Neuronal stem cell (in vitro differentiated cells): Measurements from ENCODE around the gene HPSE2.
"Not testable (repeated sequence)": the region's sequence is repeated elsewhere in the genome, so short reads cannot be mapped to it uniquely, and the experiment has no call there.

Experiments
- DNase-seq: peaks from one replicate; pipeline ENCODE4 v3.0.0-alpha.2; 2013; ENCODE audit warnings: low spot score
- H2AFZ ChIP-seq: one replicate; pipeline ENCODE4 v1.6.1; 2013; ENCODE audit warnings: mild to moderate bottlenecking, low read length, inconsistent platforms
- H2AK5ac ChIP-seq: 2 replicates; pipeline ENCODE4 v1.6.1; 2013; ENCODE audit warnings: low read depth, mild to moderate bottlenecking, inconsistent platforms, low read length, moderate library complexity, mixed read lengths
- H2BK120ac ChIP-seq: 2 replicates; pipeline ENCODE4 v1.6.1; 2013; ENCODE audit warnings: low read depth, mild to moderate bottlenecking, inconsistent platforms, low read length, moderate library complexity, mixed read lengths
- H2BK12ac ChIP-seq: one replicate; pipeline ENCODE4 v1.6.1; 2013; ENCODE audit warnings: low read length, inconsistent platforms
- H2BK15ac ChIP-seq: 2 replicates; pipeline ENCODE4 v1.6.1; 2013; ENCODE audit warnings: mild to moderate bottlenecking, low read length, inconsistent platforms, mixed read lengths
- H2BK5ac ChIP-seq: one replicate; pipeline ENCODE4 v1.6.1; 2013; ENCODE audit warnings: inconsistent platforms, mild to moderate bottlenecking, low read length, moderate library complexity
- H3K14ac ChIP-seq: one replicate; pipeline ENCODE4 v1.6.1; 2013; ENCODE audit warnings: low read length, inconsistent platforms
- H3K18ac ChIP-seq: 2 replicates; pipeline ENCODE4 v1.6.1; 2013; ENCODE audit warnings: low read length, inconsistent platforms
- H3K23ac ChIP-seq: 2 replicates; pipeline ENCODE4 v1.6.1; 2013; ENCODE audit warnings: low read depth, mild to moderate bottlenecking, mixed read lengths, low read length, inconsistent platforms; ENCODE audit not compliant: poor library complexity
- H3K27ac ChIP-seq: replicated peaks from 3 replicates; pipeline ENCODE4 v1.5.1; 2013; ENCODE audit warnings: low read length, inconsistent platforms
- H3K27me3 ChIP-seq, 3 experiments: 2 replicates each; pipeline ENCODE4 v1.6.1; 2013; ENCODE audit warnings: low read length in 3 of 3, mild to moderate bottlenecking in 2 of 3, inconsistent platforms in 1 of 3, low read depth in 1 of 3, mixed read lengths in 1 of 3, moderate library complexity in 1 of 3; ENCODE audit not compliant: control insufficient read depth in 3 of 3, insufficient read depth in 3 of 3
- H3K36me3 ChIP-seq, 2 donors: replicated peaks in 1 of 2; 2 replicates each; pipeline ENCODE4 v1.6.1; 2013; ENCODE audit warnings: low read length in 2 of 2; ENCODE audit not compliant: control insufficient read depth in 2 of 2, insufficient read depth in 2 of 2
- H3K4ac ChIP-seq: 2 replicates; pipeline ENCODE4 v1.6.1; 2013; ENCODE audit warnings: inconsistent platforms, mild to moderate bottlenecking, low read length, moderate library complexity
- H3K4me1 ChIP-seq, 2 donors: 1 replicate in 1 of 2; 2 replicates in 1 of 2; pipeline ENCODE4 v1.6.1; 2013; ENCODE audit warnings: low read length in 2 of 2, low read depth in 1 of 2; ENCODE audit not compliant: control insufficient read depth in 2 of 2, insufficient read depth in 1 of 2
- H3K4me2 ChIP-seq: one replicate; pipeline ENCODE4 v1.6.1; 2013; ENCODE audit warnings: mild to moderate bottlenecking, low read length, inconsistent platforms; ENCODE audit not compliant: insufficient read depth, poor library complexity, severe bottlenecking
- H3K4me3 ChIP-seq, 2 donors: 2 replicates each; pipeline ENCODE4 v1.5.1; 2013; ENCODE audit warnings: low read length in 2 of 2, mild to moderate bottlenecking in 2 of 2, inconsistent platforms in 1 of 2, moderate library complexity in 1 of 2
- H3K79me1 ChIP-seq: one replicate; pipeline ENCODE4 v1.6.1; 2013; ENCODE audit warnings: low read depth, mild to moderate bottlenecking, inconsistent platforms, low read length, moderate library complexity
- H3K9ac ChIP-seq: one replicate; pipeline ENCODE4 v1.6.1; 2013; ENCODE audit warnings: mild to moderate bottlenecking, low read depth, low read length, inconsistent platforms; ENCODE audit not compliant: poor library complexity
- H3K9me3 ChIP-seq, 2 donors: replicated peaks in 1 of 2; 2 replicates each; pipeline versions ENCODE3 to v1.6.1; 2013; ENCODE audit warnings: low read length in 2 of 2, mild to moderate bottlenecking in 2 of 2, inconsistent platforms in 1 of 2, low read depth in 1 of 2, mixed read lengths in 1 of 2, moderate library complexity in 1 of 2; ENCODE audit not compliant: control insufficient read depth in 2 of 2, insufficient read depth in 1 of 2
- H4K8ac ChIP-seq: one replicate; pipeline ENCODE4 v1.6.1; 2013; ENCODE audit warnings: low read depth, mild to moderate bottlenecking, inconsistent platforms, low read length, moderate library complexity
- H4K91ac ChIP-seq: one replicate; pipeline ENCODE4 v1.6.1; 2013; ENCODE audit warnings: low read length, low read depth, mild to moderate bottlenecking, inconsistent platforms; ENCODE audit not compliant: poor library complexity
- WGBS, 2 donors: extraction: QIAGEN DNeasy Blood & Tissue Kit; methylation state at CpG; one replicate each; pipeline ENCODE4 v1.1.7; 2013; ENCODE audit warnings: missing lambda C conversion rate in 2 of 2, mixed read lengths in 1 of 2; ENCODE audit not compliant: insufficient read length in 2 of 2, insufficient replicate concordance in 1 of 2; ENCODE audit errors: extremely low coverage in 2 of 2; 5-methylcytosine and 5-hydroxymethylcytosine counted together

HPSE2 gene

DNA sequence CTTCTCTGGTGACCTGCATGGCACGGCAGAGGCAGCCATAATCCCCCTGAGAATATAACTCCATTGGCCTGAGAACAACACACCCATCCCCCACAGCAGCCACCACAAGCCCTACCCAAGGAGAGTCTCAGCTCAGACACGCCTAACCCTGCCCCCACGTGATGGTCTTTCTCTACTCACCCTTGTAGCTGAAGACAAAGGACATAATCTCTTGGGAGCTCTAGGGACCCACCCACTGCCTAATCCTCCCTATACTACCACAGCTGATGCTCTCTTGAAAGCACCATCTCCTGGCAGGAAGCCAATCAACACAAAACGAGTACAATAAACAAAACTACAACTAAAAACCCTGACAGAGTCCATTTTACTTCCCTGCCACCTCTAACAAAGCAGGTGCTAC, 30.7 kb upstream of the HPSE2 start:
- Histone ChIP-seq H4K91ac (no peak overlapping the region), H2AK5ac (no peak overlapping the region), H2AFZ (no peak overlapping the region), H2BK12ac (no peak overlapping the region), H3K18ac (peak overlapping the region; percentile 89), H3K4me2 (no peak overlapping the region), H3K27me3 (no peaks in the 10 kb centered on the region), H4K8ac (no peak overlapping the region), H3K4me1 (peaks cover 0 to 5% of the 10 kb centered on the region in 2 donors), H3K9ac (no peak overlapping the region), H3K23ac (no peak overlapping the region), H2BK15ac (no peak overlapping the region), H2BK120ac (no peak overlapping the region), H3K36me3 (no peaks in the 10 kb centered on the region), H3K4ac (no peak overlapping the region), H3K27ac (peak overlapping the region; percentile 92), H3K79me1 (no peaks in the 10 kb centered on the region), H3K4me3 (no peak overlapping the region), H3K14ac (no peak overlapping the region), H2BK5ac (no peak overlapping the region), H3K9me3 (no peaks in the 10 kb centered on the region)
- no CpG with 5 or more reads among the region's 4 CpGs for WGBS, 2 donors
- peak; percentile 41 for DNase-seq

DNA sequence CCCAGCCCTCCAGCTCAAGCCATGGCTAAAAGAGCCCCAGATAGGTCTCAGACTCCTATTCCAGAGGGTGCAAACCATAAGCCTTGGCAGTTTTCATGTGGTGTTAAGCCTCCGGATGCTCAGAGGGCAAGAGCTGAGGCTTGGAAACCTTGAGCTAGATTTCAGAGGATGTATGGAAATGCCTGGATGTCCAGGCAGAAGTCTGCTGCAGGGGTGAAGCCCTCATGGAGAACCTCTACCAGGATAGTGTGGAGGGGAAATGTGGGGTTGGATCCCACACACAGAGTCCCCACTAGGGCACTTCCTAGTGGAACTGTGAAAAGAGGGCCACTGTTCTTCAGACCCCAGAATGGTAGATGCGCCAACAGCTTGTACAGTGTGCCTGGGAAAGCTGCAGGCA, 13.2 kb upstream of the HPSE2 start:
- H3K9ac ChIP-seq, result no peak overlapping the region
- no peak overlapping the region for H3K14ac ChIP-seq
- no peak overlapping the region for H2AK5ac ChIP-seq
- no peak overlapping the region for H3K18ac ChIP-seq
- no peaks in the 10 kb centered on the region for H3K36me3 ChIP-seq
- no peak overlapping the region for H2BK12ac ChIP-seq
- DNase-seq, result no peak
- no CpG with 5 or more reads among the region's 2 CpGs for WGBS, 2 donors
- no peak overlapping the region for H3K4me3 ChIP-seq
- H3K27me3 ChIP-seq, result no peaks in the 10 kb centered on the region
- H2BK15ac ChIP-seq, result no peak overlapping the region
- no peak overlapping the region for H4K8ac ChIP-seq
- no peaks in the 10 kb centered on the region for H3K4me1 ChIP-seq
- H4K91ac ChIP-seq, result no peak overlapping the region
- no peak overlapping the region for H2AFZ ChIP-seq
- no peak overlapping the region for H2BK120ac ChIP-seq
- no peak overlapping the region for H2BK5ac ChIP-seq
- no peak overlapping the region for H3K27ac ChIP-seq
- H3K4me2 ChIP-seq, result no peak overlapping the region
- peaks cover 4 to 12% of the 10 kb centered on the region in 2 donors for H3K9me3 ChIP-seq
- no peaks in the 10 kb centered on the region for H3K79me1 ChIP-seq
- H3K4ac ChIP-seq, result no peak overlapping the region
- H3K23ac ChIP-seq, result no peak overlapping the region

DNA sequence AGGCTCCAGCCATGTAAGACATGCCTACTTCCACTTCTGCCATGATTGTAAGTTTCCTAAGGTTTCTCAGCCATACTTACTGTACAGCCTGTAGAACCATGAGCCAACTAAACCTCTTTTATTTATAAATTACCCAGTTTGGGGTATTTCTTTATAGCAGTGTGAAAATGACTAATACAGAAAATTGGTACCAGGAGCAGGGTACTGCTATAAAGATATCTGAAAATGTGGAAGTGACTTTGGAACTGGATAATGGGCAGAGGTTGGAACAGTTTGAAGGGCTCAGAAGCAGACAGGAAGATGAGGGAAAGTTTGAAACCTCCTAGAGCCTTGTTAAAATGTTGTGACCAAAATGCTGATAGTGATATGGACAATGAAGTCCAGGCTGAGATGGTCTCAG, 12.2 kb upstream of the HPSE2 start:
- not testable (repeated sequence) for H2BK120ac ChIP-seq, H2BK12ac ChIP-seq, H3K23ac ChIP-seq, H3K27me3 ChIP-seq, H3K4me2 ChIP-seq, H3K4ac ChIP-seq, H3K18ac ChIP-seq, H3K14ac ChIP-seq, H2AK5ac ChIP-seq, H4K8ac ChIP-seq, H3K4me1 ChIP-seq, H2BK15ac ChIP-seq, H3K36me3 ChIP-seq, H4K91ac ChIP-seq, H3K4me3 ChIP-seq, H2BK5ac ChIP-seq, H2AFZ ChIP-seq, H3K9ac ChIP-seq, H3K27ac ChIP-seq, DNase-seq, H3K79me1 ChIP-seq
- H3K9me3 ChIP-seq, result peaks cover 4 to 12% of the 10 kb centered on the region in 2 donors

DNA sequence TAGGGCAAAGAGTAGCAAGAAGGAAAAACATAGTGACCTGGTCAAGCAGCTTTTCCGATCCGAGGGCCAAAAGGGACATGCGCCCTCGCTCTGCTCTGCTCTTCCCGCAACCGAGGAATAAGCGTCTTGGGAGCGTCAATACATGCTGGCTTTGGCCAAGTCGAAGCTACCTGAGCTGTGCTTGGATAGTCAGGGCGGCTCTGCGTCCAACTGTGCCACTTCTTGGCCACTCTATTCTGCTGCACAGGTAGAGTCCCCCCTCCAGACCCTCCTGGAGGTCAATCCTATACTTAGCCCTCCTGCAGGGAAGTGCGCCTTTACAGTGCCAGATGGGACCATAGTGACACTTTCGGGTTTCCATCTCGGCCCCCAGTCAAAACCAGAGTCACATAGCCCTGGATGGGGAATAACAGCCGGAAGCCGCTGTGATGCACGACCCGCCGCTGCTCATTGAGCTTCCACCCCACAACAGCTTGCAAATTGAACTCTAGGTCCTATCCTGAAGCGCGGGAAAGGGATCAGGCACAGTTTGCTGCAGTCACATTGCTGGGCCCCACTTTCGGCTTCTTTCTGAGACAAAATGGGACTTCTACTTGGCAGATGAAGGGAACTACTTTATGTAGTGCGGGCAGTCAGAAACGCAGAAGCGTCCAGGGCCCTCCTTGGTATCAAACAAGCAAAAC, 1.1 kb upstream of the HPSE2 start:
- Histone ChIP-seq H4K91ac (no peak overlapping the region), H3K9me3 (no peaks in the 10 kb centered on the region), H3K4me1 (peaks cover 0 to 9% of the 10 kb centered on the region in 2 donors), H2BK12ac (peak overlapping the region; percentile 89), H3K27me3 (peaks cover 0 to 70% (median 12%) of the 10 kb centered on the region in 3 experiments), H3K27ac (peak overlapping the region; percentile 68), H3K9ac (peak overlapping the region; percentile 75), H3K4ac (peak overlapping the region; percentile 55), H3K4me2 (peak overlapping the region; percentile 70), H3K36me3 (no peaks in the 10 kb centered on the region), H3K79me1 (no peaks in the 10 kb centered on the region), H2BK120ac (no peak overlapping the region), H4K8ac (no peak overlapping the region), H3K4me3 (peak overlapping the region in 1 of 2 donors; percentile 76), H2AK5ac (peak overlapping the region; percentile 25), H3K14ac (peak overlapping the region; percentile 14), H3K23ac (no peak overlapping the region), H3K18ac (peak overlapping the region; percentile 90), H2AFZ (peak overlapping the region; percentile 70), H2BK15ac (peak overlapping the region; percentile 93), H2BK5ac (peak overlapping the region; percentile 15)
- no peak for DNase-seq
- WGBS, 2 donors, result no CpG with 5 or more reads among the region's 25 CpGs
